T-helper 17 cell (primary cell): ENCODE results near the gene JAG1. TPM values are rescaled to one million over a fixed set of nuclear protein-coding genes. Genes with fewer than 3 reads are reported as not detected.
A peak's percentile ranks its signal among the peaks of the same experiment; 100 is the strongest.

Experiments
- ATAC-seq: fragments of 150-1000 bp; cut with Tn5 transposase; 2 replicates; pipeline ENCODE4 v1.10.0; 2021; ENCODE audit warnings: mild to moderate bottlenecking, moderate library complexity
- DNase-seq, 3 donors: peaks; one replicate each; pipeline versions ENCODE4 v3.0.0 to v3.0.0-alpha.2; 2020 to 2021
- H3K9me3 ChIP-seq: one replicate; pipeline ENCODE4 v1.7.0; 2013; ENCODE audit warnings: low read length, mild to moderate bottlenecking; ENCODE audit not compliant: control insufficient read depth, poor library complexity, severe bottlenecking
- H3K27ac Mint-ChIP-seq: one replicate; pipeline ENCODE4 v1.8.0; 2022; ENCODE audit warnings: mild to moderate bottlenecking, moderate library complexity, mixed read lengths
- H3K27me3 Mint-ChIP-seq: one replicate; pipeline ENCODE4 v1.8.0; 2022; ENCODE audit warnings: mixed read lengths
- H3K36me3 Mint-ChIP-seq: one replicate; pipeline ENCODE4 v1.8.0; 2022; ENCODE audit warnings: low read depth, mixed read lengths
- H3K4me1 Mint-ChIP-seq: one replicate; pipeline ENCODE4 v1.8.0; 2022; ENCODE audit warnings: mild to moderate bottlenecking, mixed read lengths
- H3K4me3 Mint-ChIP-seq: one replicate; pipeline ENCODE4 v1.8.0; 2022; ENCODE audit warnings: mild to moderate bottlenecking, moderate library complexity, mixed read lengths
- total RNA-seq, 4 donors: library from RNA in 2 of 4; stranded (reverse) in 2 of 4; gene quantifications; one replicate each; pipeline ENCODE4 v1.2.3 and lab custom pipeline; 2022 to 2026

JAG1 gene
- total RNA-seq, 2 donors from 2014 or later = 4.3 to 4.6 TPM

GRCh38 chr20:10683537-10683936 is 9.7 kb upstream of the JAG1 start:
- Mint-ChIP-seq H3K36me3 (peaks cover 1% of the 10 kb centered on the region), H3K4me3 (no peak overlapping the region), H3K27ac (no peak overlapping the region), H3K4me1 (no peaks in the 10 kb centered on the region), H3K27me3 (peaks cover 44% of the 10 kb centered on the region)
- no peak for DNase-seq
- H3K9me3 ChIP-seq = no peaks in the 10 kb centered on the region
- ATAC-seq = no peak

GRCh38 chr20:10682939-10683338 is 9.1 kb upstream of the JAG1 start:
- DNase-seq = no peak
- no peaks in the 10 kb centered on the region for H3K9me3 ChIP-seq
- no peak overlapping the region for H3K27ac Mint-ChIP-seq
- H3K4me1 Mint-ChIP-seq = no peaks in the 10 kb centered on the region
- peaks cover 2% of the 10 kb centered on the region for H3K36me3 Mint-ChIP-seq
- H3K4me3 Mint-ChIP-seq = no peak overlapping the region
- H3K27me3 Mint-ChIP-seq = peaks cover 45% of the 10 kb centered on the region
- no peak for ATAC-seq

- no peak overlapping the region for H3K27ac Mint-ChIP-seq
- no peaks in the 10 kb centered on the region for H3K9me3 ChIP-seq
- H3K4me3 Mint-ChIP-seq = no peak overlapping the region
- DNase-seq = no peak
- H3K4me1 Mint-ChIP-seq = no peaks in the 10 kb centered on the region
- peaks cover 44% of the 10 kb centered on the region for H3K27me3 Mint-ChIP-seq
- peaks cover 2% of the 10 kb centered on the region for H3K36me3 Mint-ChIP-seq
- no peak for ATAC-seq
Observed at GRCh38 chr20:10681494-10681893, 7.7 kb upstream of the JAG1 start.

GRCh38 chr20:10680571-10680970 is 6.8 kb upstream of the JAG1 start:
- no peak for ATAC-seq
- no peak for DNase-seq
- Mint-ChIP-seq H3K4me1 (no peaks in the 10 kb centered on the region), H3K36me3 (peaks cover 2% of the 10 kb centered on the region), H3K27ac (no peak overlapping the region), H3K4me3 (no peak overlapping the region), H3K27me3 (peaks cover 47% of the 10 kb centered on the region)
- no peaks in the 10 kb centered on the region for H3K9me3 ChIP-seq

- ATAC-seq (no peak), DNase-seq (no peak)
- H3K27ac Mint-ChIP-seq = no peak overlapping the region
- H3K4me1 Mint-ChIP-seq = peaks cover 3% of the 10 kb centered on the region
- no peak overlapping the region for H3K4me3 Mint-ChIP-seq
- no peaks in the 10 kb centered on the region for H3K9me3 ChIP-seq
- peaks cover 4% of the 10 kb centered on the region for H3K36me3 Mint-ChIP-seq
- H3K27me3 Mint-ChIP-seq = peaks cover 54% of the 10 kb centered on the region
Observed at GRCh38 chr20:10679269-10679668, 5.5 kb upstream of the JAG1 start.

GRCh38 chr20:10676518-10676917 is 2.7 kb upstream of the JAG1 start:
- Mint-ChIP-seq H3K27me3 (peaks cover 55% of the 10 kb centered on the region), H3K4me3 (no peak overlapping the region), H3K36me3 (peaks cover 8% of the 10 kb centered on the region), H3K4me1 (peaks cover 11% of the 10 kb centered on the region), H3K27ac (no peak overlapping the region)
- H3K9me3 ChIP-seq = no peaks in the 10 kb centered on the region
- no peak for DNase-seq
- no peak for ATAC-seq

- peaks cover 20% of the 10 kb centered on the region for H3K4me1 Mint-ChIP-seq
- H3K9me3 ChIP-seq = no peaks in the 10 kb centered on the region
- peak overlapping the region; percentile 85 for H3K4me3 Mint-ChIP-seq
- ATAC-seq (no peak), DNase-seq (no peak)
- peaks cover 59% of the 10 kb centered on the region for H3K27me3 Mint-ChIP-seq
- peaks cover 8% of the 10 kb centered on the region for H3K36me3 Mint-ChIP-seq
- no peak overlapping the region for H3K27ac Mint-ChIP-seq
Observed at GRCh38 chr20:10675450-10675848, 1.6 kb upstream of the JAG1 start.

- DNase-seq (no peak), ATAC-seq (peak; percentile 36)
- H3K9me3 ChIP-seq = no peaks in the 10 kb centered on the region
- Mint-ChIP-seq H3K36me3 (peaks cover 8% of the 10 kb centered on the region), H3K4me3 (peak overlapping the region; percentile 85), H3K27me3 (peaks cover 65% of the 10 kb centered on the region), H3K4me1 (peaks cover 23% of the 10 kb centered on the region), H3K27ac (no peak overlapping the region)
Observed at GRCh38 chr20:10674684-10675449, 1.1 kb upstream of the JAG1 start.

GRCh38 chr20:10673176-10673841 is 490 bp downstream of the JAG1 start:
- peaks cover 23% of the 10 kb centered on the region for H3K4me1 Mint-ChIP-seq
- DNase-seq (no peak), ATAC-seq (peak; percentile 2)
- H3K27me3 Mint-ChIP-seq = peaks cover 74% of the 10 kb centered on the region
- H3K9me3 ChIP-seq = no peaks in the 10 kb centered on the region
- peak overlapping the region; percentile 75 for H3K27ac Mint-ChIP-seq
- H3K4me3 Mint-ChIP-seq = peak overlapping the region; percentile 94
- H3K36me3 Mint-ChIP-seq = peaks cover 6% of the 10 kb centered on the region

GRCh38 chr20:10672624-10673127 is 1.1 kb downstream of the JAG1 start:
- ATAC-seq = peak; percentile 7
- H3K27me3 Mint-ChIP-seq = peaks cover 73% of the 10 kb centered on the region
- DNase-seq = no peak
- H3K4me3 Mint-ChIP-seq = peak overlapping the region; percentile 94
- H3K9me3 ChIP-seq = no peaks in the 10 kb centered on the region
- H3K27ac Mint-ChIP-seq = peak overlapping the region; percentile 49
- H3K4me1 Mint-ChIP-seq = peaks cover 23% of the 10 kb centered on the region
- H3K36me3 Mint-ChIP-seq = peaks cover 6% of the 10 kb centered on the region

GRCh38 chr20:10671919-10672623 is 1.7 kb downstream of the JAG1 start:
- ATAC-seq (peak; percentile 31), DNase-seq (no peak)
- peak overlapping the region; percentile 49 for H3K27ac Mint-ChIP-seq

GRCh38 chr20:10671221-10671918 is 2.4 kb downstream of the JAG1 start:
- Mint-ChIP-seq H3K4me3 (peak overlapping the region; percentile 82), H3K27me3 (peaks cover 75% of the 10 kb centered on the region), H3K4me1 (peaks cover 23% of the 10 kb centered on the region), H3K27ac (peak overlapping the region; percentile 91), H3K36me3 (peaks cover 6% of the 10 kb centered on the region)
- no peaks in the 10 kb centered on the region for H3K9me3 ChIP-seq
- DNase-seq (peak in 1 of 3 donors; percentile 13), ATAC-seq (peak; percentile 65)

More at GRCh38 chr20:10671919-10672623, 1.7 kb downstream of the JAG1 start:
- Mint-ChIP-seq H3K4me1 (peaks cover 23% of the 10 kb centered on the region), H3K36me3 (peaks cover 6% of the 10 kb centered on the region), H3K4me3 (peak overlapping the region; percentile 94), H3K27me3 (peaks cover 73% of the 10 kb centered on the region)
- H3K9me3 ChIP-seq = no peaks in the 10 kb centered on the region
